AG09309 (cell line): ENCODE data around the gene SLC16A13.
A peak's percentile ranks its signal among the peaks of the same experiment; 100 is the strongest.
"Not testable (repeated sequence)": the region's sequence is repeated elsewhere in the genome, so short reads cannot be mapped to it uniquely, and the experiment has no call there.

Experiments
- DNase-seq: peaks from one replicate; pipeline ENCODE4 v3.0.0-alpha.2; 2010; ENCODE audit warnings: low read depth
- H3K4me3 ChIP-seq: 2 replicates; pipeline ENCODE4 v1.5.1; 2011; ENCODE audit warnings: mild to moderate bottlenecking, low read depth, low read length, moderate library complexity; ENCODE audit not compliant: control insufficient read depth
- TF ChIP-seq, protein P1 (sequence below): IDR thresholded peaks from 2 replicates; pipeline ENCODE4 v1.5.1; 2011; ENCODE audit warnings: mild to moderate bottlenecking, low read depth, low read length, inconsistent platforms; ENCODE audit not compliant: insufficient read depth, control insufficient read depth; ENCODE audit errors: missing control alignments

SLC16A13 gene

DNA sequence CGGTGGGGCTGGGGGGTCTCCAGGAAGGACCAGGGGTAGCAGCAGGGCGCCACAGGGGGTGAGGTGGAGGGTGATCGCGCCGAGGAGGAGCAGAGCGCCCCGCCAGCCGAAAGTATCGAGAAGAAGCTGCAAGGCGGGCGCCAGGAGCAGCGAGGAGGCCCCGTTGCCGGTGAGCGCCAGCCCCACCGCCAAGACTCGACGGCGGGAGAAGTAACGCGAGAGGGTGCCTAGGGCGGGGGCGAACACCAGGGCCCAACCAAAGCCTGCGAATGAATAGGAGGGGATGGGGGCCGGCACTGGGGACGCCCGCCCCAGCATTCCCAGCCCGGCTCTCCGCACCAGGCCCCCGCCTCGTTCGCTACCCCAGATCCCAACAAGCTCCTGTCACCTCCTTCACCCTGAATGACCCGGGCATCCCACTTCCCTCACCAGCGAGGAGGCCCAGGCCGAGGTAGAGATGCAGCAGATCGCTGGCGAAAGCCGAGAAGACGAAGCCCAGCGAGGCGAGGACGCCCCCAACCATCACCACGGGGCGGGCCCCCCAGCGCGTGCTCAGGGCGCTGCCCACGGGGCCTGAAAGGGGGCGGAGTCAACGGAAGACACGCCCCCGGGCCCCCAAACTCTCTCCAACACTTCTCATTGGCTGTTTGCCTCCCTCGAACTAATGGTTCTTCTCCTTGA lies 6.8 kb downstream of the SLC16A13 start:
- TF ChIP-seq, protein P1, sequence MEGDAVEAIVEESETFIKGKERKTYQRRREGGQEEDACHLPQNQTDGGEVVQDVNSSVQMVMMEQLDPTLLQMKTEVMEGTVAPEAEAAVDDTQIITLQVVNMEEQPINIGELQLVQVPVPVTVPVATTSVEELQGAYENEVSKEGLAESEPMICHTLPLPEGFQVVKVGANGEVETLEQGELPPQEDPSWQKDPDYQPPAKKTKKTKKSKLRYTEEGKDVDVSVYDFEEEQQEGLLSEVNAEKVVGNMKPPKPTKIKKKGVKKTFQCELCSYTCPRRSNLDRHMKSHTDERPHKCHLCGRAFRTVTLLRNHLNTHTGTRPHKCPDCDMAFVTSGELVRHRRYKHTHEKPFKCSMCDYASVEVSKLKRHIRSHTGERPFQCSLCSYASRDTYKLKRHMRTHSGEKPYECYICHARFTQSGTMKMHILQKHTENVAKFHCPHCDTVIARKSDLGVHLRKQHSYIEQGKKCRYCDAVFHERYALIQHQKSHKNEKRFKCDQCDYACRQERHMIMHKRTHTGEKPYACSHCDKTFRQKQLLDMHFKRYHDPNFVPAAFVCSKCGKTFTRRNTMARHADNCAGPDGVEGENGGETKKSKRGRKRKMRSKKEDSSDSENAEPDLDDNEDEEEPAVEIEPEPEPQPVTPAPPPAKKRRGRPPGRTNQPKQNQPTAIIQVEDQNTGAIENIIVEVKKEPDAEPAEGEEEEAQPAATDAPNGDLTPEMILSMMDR: no peak
- H3K4me3 ChIP-seq: peak overlapping the region; percentile 50
- DNase-seq: no peak

DNA sequence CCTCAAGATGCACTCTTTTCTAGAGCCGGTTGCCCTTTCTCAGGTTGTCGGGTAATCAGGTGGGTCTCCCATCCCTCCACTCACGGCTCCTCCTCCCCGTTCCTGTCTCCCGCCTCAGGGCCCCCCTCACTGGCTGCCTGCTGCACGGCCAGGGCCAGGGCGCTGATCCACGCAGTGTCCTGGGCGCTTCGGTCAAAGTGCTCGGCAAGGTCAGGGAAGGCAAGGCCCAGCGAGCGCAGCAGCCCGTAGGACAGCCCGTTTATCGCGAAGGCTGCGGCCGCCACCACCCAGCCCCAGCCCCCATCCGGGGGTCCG lies 7.3 kb downstream of the SLC16A13 start:
- DNase-seq: no peak
- TF ChIP-seq, protein P1: no peak
- H3K4me3 ChIP-seq: peak overlapping the region; percentile 50

DNA sequence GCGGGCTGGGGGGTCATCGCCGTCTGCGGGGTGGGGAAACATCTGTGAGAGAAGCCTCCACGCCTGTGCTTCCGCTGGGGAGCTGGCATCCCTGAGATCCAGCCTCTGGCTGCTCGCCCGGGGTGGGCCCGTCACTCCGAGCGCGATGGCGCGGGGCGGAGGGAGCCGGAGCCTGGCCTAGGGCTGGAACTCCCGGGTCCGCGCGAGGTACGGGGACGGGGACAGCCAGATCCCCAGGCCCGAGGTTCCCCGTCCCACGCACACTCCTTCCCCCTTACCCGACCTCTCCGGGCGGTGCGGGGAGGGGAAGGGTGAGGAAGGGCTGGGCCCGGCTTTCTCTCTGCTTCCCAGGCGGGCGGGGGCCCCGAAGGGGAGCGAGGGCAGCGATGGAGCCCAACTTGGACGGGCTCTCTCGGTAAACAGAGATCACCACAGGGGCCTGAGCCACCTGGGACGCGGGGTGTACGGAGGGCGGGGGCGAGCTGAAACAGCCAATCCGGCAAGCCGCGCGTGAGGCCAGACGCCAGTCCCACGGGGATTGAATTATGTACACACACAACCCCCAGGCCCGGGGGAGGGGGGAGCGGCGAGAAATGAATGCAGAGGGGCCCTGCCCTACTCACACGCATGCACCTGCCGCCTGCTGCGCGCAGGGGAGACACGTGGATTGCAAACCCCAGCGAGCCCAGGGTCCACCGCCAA lies 7.8 kb downstream of the SLC16A13 start, which contains the start of gene SLC16A11:
Gene SLC16A11, minus strand, starts transcription at position 596 of the 702 bp plus-strand sequence. Its CDS starts 579 bp downstream, at position 17.
- TF ChIP-seq, protein P1: no peak
- H3K4me3 ChIP-seq: peak within 1 kb of the TSS; percentile 50
- DNase-seq: no peak

DNA sequence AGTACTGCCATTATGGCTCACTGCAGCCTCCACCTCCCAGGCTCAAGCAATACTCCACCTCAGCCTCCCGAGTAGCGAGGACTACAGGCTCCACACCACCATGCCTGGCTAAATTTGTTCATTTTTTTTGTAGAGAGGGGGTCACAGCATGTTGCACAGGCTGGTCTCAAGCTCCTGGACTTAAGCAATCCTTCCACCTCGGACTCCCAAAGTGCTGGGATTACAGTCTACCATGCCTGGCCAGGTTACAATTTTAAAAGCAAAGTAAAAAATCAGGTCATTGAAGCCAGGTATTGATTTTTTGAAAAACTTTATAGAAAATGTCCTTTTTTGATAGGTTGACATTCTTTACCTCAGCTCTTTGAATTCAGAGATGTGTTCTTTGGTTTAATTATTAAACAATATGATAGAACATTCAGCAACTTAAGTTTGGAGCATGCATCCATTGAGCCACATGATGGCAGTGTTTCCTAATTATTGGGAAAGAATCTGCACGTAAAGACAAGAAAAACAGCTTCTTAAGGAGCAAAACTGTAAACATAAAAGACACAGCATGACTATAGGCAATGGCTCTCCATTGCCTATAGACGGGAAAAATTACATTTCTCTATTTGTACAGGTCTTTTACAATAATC lies 9.8 kb downstream of the SLC16A13 start:
- H3K4me3 ChIP-seq: no peak overlapping the region
- no peak for DNase-seq
- TF ChIP-seq, protein P1: peak; percentile 63

DNA sequence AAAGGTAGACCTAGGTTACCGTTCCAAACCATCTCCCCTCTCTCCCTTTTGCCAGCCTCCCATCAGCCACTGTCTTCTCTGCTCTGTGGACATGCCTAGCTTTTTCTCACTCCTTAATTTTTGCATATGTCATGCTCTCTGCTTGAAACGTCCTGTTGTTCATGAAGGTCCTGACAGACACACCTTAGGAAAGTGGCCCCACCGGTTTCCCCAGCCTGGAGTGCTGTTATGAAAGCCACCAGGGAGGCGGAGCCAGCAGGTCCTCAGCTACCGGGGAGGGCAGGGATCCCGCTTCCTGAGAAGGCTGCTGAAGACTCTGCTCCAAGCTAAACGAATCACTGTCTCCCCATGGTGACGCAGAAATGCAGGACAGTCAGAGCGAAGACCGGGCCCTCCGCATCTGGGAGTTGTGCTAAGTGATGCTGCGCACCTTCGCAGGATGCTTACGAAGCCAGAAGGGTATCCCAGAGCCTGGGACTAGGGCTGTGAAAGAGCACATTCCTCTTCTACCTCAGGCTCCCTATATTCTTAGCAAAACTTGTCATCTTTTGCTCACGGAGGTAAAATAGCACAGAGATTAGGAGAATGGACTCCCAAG lies 10.4 kb downstream of the SLC16A13 start:
- no peak for DNase-seq
- H3K4me3 ChIP-seq: no peak overlapping the region
- TF ChIP-seq, protein P1: no peak

DNA sequence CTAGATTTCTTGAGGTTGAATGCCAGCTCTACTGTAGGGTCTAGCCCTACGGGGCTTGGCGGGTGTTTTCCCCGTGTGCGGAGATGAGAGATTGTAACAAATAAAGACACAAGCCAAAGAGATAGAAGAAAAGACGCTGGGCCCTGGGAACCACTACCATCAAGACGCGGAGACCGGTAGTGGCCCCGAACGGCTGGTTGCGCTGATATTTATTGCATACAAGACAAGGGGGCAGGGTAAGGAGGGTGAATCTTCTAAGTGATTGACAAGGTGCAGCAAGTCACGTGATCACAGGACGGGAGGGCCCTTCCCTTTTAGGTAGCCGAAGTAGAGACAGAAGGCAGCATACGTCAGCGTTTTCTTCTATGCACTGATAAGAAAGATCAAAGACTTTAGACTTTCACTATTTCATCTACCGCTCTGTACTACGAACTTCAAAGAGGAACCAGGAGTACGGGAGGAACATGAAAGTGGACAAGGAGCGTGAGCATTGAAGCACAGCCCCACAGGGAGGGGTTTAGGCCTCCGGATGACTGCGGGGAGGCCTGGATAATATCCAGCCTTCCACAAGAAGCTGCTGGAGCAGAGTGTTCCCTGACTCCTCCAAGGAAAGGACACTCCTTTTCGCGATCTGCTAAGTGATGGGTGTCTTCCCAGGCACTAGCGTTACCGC lies 11.0 kb downstream of the SLC16A13 start:
- not testable (repeated sequence) for H3K4me3 ChIP-seq, DNase-seq
